SU-DHL-6 (cell line): Measurements from ENCODE around the gene ANKS1A.

Experiments
- H2AFZ ChIP-seq: fragments of 200-600 bp; sonication (generic); 2 replicates; pipeline ENCODE4 v1.6.1; 2014; ENCODE audit warnings: low read depth, mild to moderate bottlenecking, moderate library complexity, mixed read lengths, antibody characterized with exemption, low read length; ENCODE audit not compliant: severe bottlenecking
- H3F3A ChIP-seq: fragments of 200-600 bp; shearing (Covaris generic); 2 replicates; pipeline ENCODE4 v1.6.0; 2016; ENCODE audit warnings: antibody characterized with exemption, mild to moderate bottlenecking; ENCODE audit not compliant: insufficient read depth
- H3K27ac ChIP-seq: fragments of 200-600 bp; sonication (generic); 2 replicates; pipeline ENCODE4 v1.5.1; 2016; ENCODE audit warnings: low read depth, mild to moderate bottlenecking, low read length, moderate library complexity, mixed read lengths
- H3K27me3 ChIP-seq: fragments of 200-600 bp; sonication (generic), shearing (Covaris generic); 2 replicates; pipeline ENCODE4 v1.6.0; 2014; ENCODE audit warnings: mild to moderate bottlenecking, low read length
- H3K36me3 ChIP-seq: fragments of 200-600 bp; sonication (generic); 2 replicates; pipeline ENCODE4 v1.6.1; 2014; ENCODE audit warnings: mild to moderate bottlenecking, low read length, mixed read lengths
- H3K4me2 ChIP-seq: fragments of 300-600, 200-600 bp; shearing (Covaris generic), sonication (generic); 2 replicates; pipeline ENCODE4 v1.6.0; 2014; ENCODE audit warnings: low read length, low read depth, mild to moderate bottlenecking; ENCODE audit not compliant: poor library complexity, severe bottlenecking
- H3K4me3 ChIP-seq: fragments of 200-600 bp; sonication (generic); 2 replicates; pipeline ENCODE4 v1.5.1; 2014; ENCODE audit warnings: antibody characterized with exemption, low read length, mild to moderate bottlenecking, mixed read lengths; ENCODE audit not compliant: insufficient read depth, poor library complexity, severe bottlenecking
- H3K79me2 ChIP-seq: fragments of 200-600 bp; sonication (generic); 2 replicates; pipeline ENCODE4 v1.6.1; 2014; ENCODE audit warnings: mild to moderate bottlenecking, low read length, moderate library complexity; ENCODE audit not compliant: insufficient read depth
- H3K9ac ChIP-seq: fragments of 200-600 bp; sonication (generic); 2 replicates; pipeline ENCODE4 v1.7.0; 2014; ENCODE audit warnings: mild to moderate bottlenecking, low read length
- H3K9me2 ChIP-seq: fragments of 200-600 bp; sonication (generic); replicated peaks from 2 replicates; pipeline ENCODE4 v1.6.1; 2014; ENCODE audit warnings: low read length; ENCODE audit not compliant: insufficient read depth
- H3K9me3 ChIP-seq: fragments of 200-600 bp; sonication (generic); 2 replicates; pipeline ENCODE4 v1.6.1; 2014; ENCODE audit warnings: low read length, mixed read lengths; ENCODE audit not compliant: insufficient read depth
- H4K20me1 ChIP-seq: fragments of 200-600 bp; sonication (generic); 2 replicates; pipeline ENCODE4 v1.6.1; 2014; ENCODE audit warnings: low read depth, mild to moderate bottlenecking, antibody characterized with exemption, low read length, moderate library complexity, mixed read lengths
- CTCF ChIP-seq: fragments of 200-600 bp; sonication (generic); IDR thresholded peaks from one replicate; pipeline ENCODE4 v1.5.1; 2017; ENCODE audit warnings: antibody characterized with exemption, mild to moderate bottlenecking, low read length, moderate library complexity; ENCODE audit not compliant: insufficient read depth, poor library complexity, severe bottlenecking
- EZH2phosphoT487 ChIP-seq: fragments of 200-600 bp; sonication (generic), shearing (Covaris generic); conservative IDR thresholded peaks from 2 replicates; pipeline ENCODE4 v1.6.1; 2018; ENCODE audit warnings: mild to moderate bottlenecking, antibody characterized with exemption, low read length, moderate library complexity, mixed read lengths

The ANKS1A gene

GRCh38 chr6:35085359-35086281 is 196.6 kb downstream of the ANKS1A start:
- Histone ChIP-seq H3K4me2 (no peak overlapping the region), H3K9me2 (no peaks in the 10 kb centered on the region), H3K79me2 (no peaks in the 10 kb centered on the region), H3K9ac (no peak overlapping the region), H3K9me3 (no peaks in the 10 kb centered on the region), H3K27me3 (no peaks in the 10 kb centered on the region), H3F3A (no peaks in the 10 kb centered on the region), H3K27ac (no peak overlapping the region), H4K20me1 (no peaks in the 10 kb centered on the region), H2AFZ (no peak overlapping the region), H3K36me3 (no peaks in the 10 kb centered on the region), H3K4me3 (no peak overlapping the region)
- TF ChIP-seq EZH2phosphoT487: no peak
- no peak for TF ChIP-seq CTCF

GRCh38 chr6:35086282-35086632 is 197.2 kb downstream of the ANKS1A start:
- no peak overlapping the region for H3K4me2 ChIP-seq
- no peak overlapping the region for H3K9ac ChIP-seq
- no peak overlapping the region for H3K4me3 ChIP-seq
- H3K9me2 ChIP-seq: no peaks in the 10 kb centered on the region
- H3K36me3 ChIP-seq: no peaks in the 10 kb centered on the region
- TF ChIP-seq CTCF: no peak
- TF ChIP-seq EZH2phosphoT487: no peak
- H3K27me3 ChIP-seq: no peaks in the 10 kb centered on the region
- no peaks in the 10 kb centered on the region for H4K20me1 ChIP-seq
- H3K27ac ChIP-seq: no peak overlapping the region
- no peaks in the 10 kb centered on the region for H3K79me2 ChIP-seq
- no peak overlapping the region for H2AFZ ChIP-seq
- H3K9me3 ChIP-seq: no peaks in the 10 kb centered on the region
- H3F3A ChIP-seq: no peaks in the 10 kb centered on the region

- Histone ChIP-seq H3K9me2 (no peaks in the 10 kb centered on the region), H3F3A (no peaks in the 10 kb centered on the region), H3K79me2 (no peaks in the 10 kb centered on the region), H4K20me1 (no peaks in the 10 kb centered on the region), H3K9me3 (no peaks in the 10 kb centered on the region), H3K4me3 (no peak overlapping the region), H3K36me3 (no peaks in the 10 kb centered on the region), H3K27ac (no peak overlapping the region), H3K4me2 (no peak overlapping the region), H3K27me3 (no peaks in the 10 kb centered on the region), H2AFZ (no peak overlapping the region), H3K9ac (no peak overlapping the region)
- TF ChIP-seq CTCF: no peak
- no peak for TF ChIP-seq EZH2phosphoT487
Observed at GRCh38 chr6:35086636-35087360, 197.7 kb downstream of the ANKS1A start.
